ENCODE measurements around the gene SH3GL1.

Gene SH3GL1

GRCh38 chr19:4396949-4397783 is 3.2 kb downstream of the SH3GL1 start:
- DNase-seq, result no peak

- DNase-seq, result no peak
Observed at GRCh38 chr19:4393947-4394590, 6.3 kb downstream of the SH3GL1 start.

DNA sequence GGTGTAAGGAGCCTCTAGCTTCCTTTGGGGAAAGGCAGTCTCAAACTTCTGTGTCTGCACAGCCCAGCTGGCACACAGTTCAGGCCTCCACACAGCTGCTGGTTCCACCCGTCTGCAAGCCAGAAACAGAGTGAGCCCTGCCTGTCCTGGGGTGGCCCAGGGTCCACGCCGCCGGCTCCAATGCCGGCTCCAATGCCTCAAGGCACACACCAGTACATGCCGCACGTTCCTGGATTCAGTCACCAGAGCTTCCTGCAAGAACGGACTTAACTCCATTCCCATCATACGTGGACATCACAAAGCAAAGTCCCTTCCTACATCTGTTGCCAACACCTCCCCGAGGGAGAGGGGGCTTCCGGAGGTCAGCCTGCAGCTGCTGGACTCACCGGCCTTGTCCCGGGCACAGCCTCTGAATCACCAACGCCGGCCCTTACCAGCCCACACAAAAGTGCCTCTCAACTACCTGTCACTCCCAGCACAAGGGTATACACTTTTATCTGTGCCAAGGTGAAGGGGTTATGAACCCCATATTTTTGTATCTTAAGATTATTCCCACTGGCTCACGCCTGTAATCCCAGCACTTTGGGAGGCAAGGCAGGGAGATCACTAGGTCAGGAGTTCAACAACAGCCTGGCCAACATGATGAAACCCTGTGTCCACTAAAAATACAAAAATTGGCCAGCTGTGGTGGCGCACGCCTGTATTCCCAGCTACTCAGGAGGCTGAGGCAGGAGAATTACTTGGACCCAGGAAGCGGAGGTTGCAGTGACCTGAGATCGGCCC is 8.5 kb downstream of the SH3GL1 start:
- DNase-seq, result no peak

DNA sequence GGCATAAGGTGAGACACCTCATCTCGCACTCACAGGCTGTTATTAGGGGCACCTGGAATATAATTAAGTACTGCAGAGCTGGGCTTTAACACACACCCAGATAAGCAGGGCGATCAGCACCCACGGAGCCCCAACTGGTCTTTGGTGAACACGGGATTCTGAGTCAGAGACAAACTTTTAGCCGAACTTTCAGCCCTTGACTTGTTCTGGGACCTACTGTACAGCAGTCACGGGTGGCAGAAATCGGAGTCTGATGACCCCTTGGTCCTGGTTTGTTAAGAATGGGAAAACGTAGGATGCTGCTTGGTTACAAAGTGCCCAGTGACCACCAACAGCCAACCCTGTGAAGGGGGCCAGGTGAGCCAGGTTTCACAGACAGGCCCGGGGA is 9.0 kb downstream of the SH3GL1 start:
- DNase-seq, result no peak

GRCh38 chr19:4390567-4391305 is 9.6 kb downstream of the SH3GL1 start:
- no peak for DNase-seq

- DNase-seq, result peak in 1 of 6 experiments; percentile 10
Observed at GRCh38 chr19:4390017-4390566, 10.3 kb downstream of the SH3GL1 start.

- DNase-seq, result no peak
Observed at GRCh38 chr19:4389511-4390016, 10.8 kb downstream of the SH3GL1 start.

GRCh38 chr19:4389064-4389375 is 11.3 kb downstream of the SH3GL1 start:
- no peak for DNase-seq

GRCh38 chr19:4388337-4389063 is 11.8 kb downstream of the SH3GL1 start:
- DNase-seq, result no peak

DNA sequence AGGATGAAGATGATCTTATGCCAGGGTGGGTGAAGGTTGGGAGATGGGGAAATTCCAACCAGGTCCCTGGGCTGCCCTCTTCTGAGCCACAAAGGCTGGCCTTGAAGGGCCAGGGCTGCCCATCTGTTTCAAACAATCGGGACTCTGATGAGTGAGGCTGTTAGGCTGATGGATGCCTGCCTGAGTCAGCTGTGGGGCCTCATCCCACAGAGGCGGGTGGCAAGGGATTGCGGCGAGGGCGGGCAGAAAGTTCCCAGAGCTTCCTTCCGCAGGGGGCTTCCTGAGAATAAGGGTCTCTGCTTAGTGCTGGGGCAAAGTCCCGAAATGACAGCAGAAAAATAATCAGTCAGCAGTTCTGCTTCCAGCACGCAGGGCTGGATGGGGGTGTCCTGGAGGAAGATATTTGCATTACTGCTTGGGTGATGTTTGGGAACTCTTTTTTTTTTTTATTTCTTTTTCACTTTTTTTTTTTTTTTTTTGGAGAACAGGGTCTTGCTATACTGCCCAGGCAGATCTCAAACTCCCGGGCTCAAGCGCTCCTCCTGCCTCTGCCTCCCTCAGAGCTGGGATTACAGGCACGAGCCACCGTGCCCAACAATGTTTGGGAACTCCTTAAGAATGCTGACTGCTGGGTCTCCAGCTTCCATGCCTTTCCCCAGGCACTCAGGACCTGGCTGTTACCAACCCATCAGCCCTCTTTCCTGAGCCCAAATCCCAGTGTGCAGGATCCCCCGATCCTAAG is 14.1 kb downstream of the SH3GL1 start:
- DNase-seq, result no peak

- no peak for DNase-seq
Observed at GRCh38 chr19:4385291-4386040, 14.9 kb downstream of the SH3GL1 start.

- peak; percentile 31 to 66 (median 43) for DNase-seq
Observed at GRCh38 chr19:4380254-4380727, 20.1 kb downstream of the SH3GL1 start.

DNA sequence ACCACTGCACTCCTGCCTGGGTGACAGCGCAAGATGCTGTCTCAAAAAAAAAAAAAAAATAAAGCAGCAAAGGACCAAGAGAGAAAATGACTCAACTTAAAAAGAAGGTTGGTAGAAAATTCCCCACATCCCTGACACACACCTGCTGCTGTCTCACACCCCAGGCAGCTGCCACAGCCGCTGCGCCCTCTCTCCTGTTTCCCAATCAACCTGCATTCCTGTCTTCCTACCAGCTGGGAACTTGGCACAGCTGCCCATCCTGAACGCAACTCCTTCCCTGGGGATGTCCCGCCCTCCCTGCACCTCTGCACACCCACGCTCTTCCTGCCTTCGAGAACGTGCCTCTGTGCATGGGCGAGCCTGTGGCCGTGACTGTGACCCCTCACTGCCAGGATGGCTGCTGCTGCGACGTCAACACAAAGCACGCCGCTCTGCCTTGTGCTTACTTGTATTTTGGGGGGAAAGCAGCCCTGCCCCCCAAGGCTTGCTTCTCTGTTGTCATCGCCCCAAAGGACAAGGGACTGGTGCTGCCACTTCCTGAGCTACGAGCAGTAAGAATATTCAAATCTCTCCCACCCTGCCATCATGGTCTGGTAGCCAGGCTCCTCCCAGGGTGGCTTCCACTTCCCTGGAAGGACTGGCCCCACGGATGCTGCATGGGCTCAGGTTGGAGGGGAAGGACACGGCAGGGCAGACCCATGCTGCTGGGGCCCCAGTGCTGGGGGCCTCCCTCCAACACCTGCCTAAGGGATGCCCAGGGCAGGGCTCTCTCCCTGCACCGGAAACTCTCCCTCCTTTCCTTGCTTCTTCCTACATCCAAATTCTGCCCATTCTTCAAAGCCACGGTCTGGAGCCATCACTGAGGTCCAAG is 20.7 kb downstream of the SH3GL1 start:
- DNase-seq, result peak in 3 of 6 experiments; percentile 6 to 56 (median 22)

DNA sequence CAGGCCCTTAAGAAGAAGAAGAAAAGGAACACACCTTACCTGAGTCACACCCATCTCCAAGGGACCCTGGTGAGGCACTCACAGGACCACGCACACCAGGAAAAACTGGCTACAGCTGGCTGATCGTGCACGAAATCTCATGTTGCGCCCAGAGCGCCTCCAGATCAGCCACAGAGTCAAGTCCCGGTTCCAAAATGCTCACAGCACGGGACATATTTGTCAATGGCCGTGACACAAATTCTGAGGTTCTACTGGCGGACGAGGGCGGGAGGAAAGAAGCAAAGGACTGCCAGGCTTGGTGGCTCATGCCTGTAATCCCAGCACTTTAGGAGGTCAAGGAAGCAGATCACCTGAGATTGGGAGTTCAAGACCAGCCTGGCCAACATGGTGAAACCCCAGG is 21.5 kb downstream of the SH3GL1 start:
- DNase-seq, result no peak

DNA sequence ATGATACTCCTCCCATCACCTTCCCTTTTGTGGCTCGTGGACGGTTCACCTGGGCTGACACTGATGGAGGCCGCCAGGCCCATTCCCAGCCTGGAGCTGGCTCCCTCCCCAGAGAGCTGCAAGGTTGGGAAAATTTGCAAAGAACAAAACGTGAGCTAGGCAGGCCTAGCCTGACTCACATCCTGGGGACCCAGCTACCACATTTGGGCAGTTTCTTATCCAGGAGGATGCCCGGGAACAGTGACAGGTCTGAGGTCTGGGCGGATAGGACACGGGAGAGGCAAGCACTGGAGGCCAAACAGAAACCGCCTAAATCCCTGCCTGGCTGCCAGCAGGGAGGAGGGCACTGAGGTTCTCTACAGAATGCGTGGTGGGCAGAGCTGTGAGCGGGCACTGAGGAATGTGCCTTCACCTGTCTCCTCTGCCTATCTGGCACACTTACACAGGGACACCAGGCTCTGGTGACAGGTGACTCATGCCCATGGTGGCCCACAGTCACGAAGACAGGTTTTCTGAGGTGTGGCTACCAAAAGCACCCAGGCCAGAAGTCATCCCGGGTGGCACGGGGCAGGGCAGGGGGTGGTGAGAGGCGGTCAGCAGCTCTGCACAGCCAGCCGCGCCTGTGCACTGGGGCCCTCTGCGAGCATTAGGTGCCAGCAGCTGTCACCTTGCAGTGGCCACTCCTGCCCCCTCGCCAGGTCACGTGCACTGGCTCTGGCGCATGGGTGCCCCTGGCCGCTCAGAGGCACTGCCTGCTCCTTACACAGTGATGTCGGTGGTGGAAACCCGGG is 23.2 kb downstream of the SH3GL1 start:
- no peak for DNase-seq

DNA sequence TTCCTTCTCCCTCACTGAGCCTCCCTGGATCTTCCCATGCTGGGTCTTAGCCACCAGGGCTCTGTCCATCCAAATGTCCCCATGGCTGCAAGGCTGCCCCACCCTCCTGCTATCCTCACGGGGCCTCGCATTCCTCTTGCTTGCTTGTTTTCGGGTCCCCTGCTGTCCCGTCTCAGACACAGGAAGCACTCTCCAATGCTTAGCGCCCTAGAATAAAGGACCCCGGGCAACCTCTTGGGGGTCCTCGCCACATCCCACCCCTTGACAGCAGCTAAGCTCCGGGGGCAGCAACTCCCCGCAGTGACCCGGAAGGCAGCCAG is 23.7 kb downstream of the SH3GL1 start:
- DNase-seq, result no peak

GRCh38 chr19:4376028-4376670 is 24.2 kb downstream of the SH3GL1 start:
- DNase-seq, result no peak

Data from stimulated activated naive CD4-positive, alpha-beta T cell (primary cell).